Loucy (cell line): ENCODE measurements around the gene MINDY4.

Source experiments
- CTCF ChIP-seq: fragments of 200-600 bp; sonication (generic); conservative IDR thresholded peaks from 2 replicates; pipeline ENCODE4 v1.5.1; 2014; ENCODE audit warnings: mild to moderate bottlenecking, antibody characterized with exemption, low read length
- EZH2phosphoT487 ChIP-seq: fragments of 200-600 bp; IDR thresholded peaks from 2 replicates; pipeline ENCODE4 v1.6.1; 2018; ENCODE audit warnings: antibody characterized with exemption, mild to moderate bottlenecking, moderate library complexity, borderline replicate concordance

GRCh38 chr7:30743371-30744074 lies 27.7 kb upstream of the MINDY4 start:
- no peak for TF ChIP-seq CTCF
- TF ChIP-seq EZH2phosphoT487 = no peak
